ENCODE measurements around the gene HIP1.
"Not testable (repeated sequence)": the region's sequence is repeated elsewhere in the genome, so short reads cannot be mapped to it uniquely, and the experiment has no call there.

Gene HIP1

DNA sequence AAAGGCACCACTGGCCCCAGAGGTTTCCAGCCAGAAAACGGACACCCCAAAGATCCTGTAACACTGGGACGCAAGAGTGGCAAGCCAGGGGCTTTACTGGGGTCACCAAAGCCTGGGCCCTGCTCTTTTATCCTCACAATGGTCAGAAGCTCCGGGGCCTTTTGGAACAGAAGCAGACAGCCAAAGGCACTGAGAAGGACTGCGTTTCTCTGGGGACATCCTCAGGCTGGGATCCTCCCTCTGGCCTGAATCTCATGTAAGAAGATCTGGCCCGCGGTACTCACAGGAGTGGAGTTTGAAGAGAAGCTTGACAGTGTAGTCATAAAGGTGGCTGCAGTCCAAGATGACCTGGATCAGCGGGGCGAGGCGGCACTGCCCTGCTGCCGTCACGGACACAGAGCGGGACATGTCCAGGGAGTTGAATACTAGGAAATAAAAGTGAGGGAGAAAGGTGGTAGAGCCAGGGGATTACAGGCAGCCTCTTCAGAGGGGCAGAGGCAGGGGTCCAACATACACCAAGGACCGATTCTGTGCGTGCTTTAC is 165.2 kb downstream of the HIP1 start:
- Histone ChIP-seq H3K27me3 (replicated peaks; ENCODE audit: control insufficient read depth, insufficient read depth, low read length) (no peaks in the 10 kb centered on the region), H3K9ac (ENCODE audit: low read length) (no peak overlapping the region), H3K4me3 (ENCODE audit: low read length) (no peak overlapping the region), H3K4me1 (ENCODE audit: control insufficient read depth, insufficient read depth, low read length) (peaks cover 4% of the 10 kb centered on the region), H3K9me3 (ENCODE audit: control insufficient read depth, low read length) (no peaks in the 10 kb centered on the region), H3K36me3 (ENCODE audit: control insufficient read depth, insufficient read depth, low read length, severe bottlenecking) (peaks cover 4% of the 10 kb centered on the region)
- DNase-seq (ENCODE audit: low read depth), result no peak

DNA sequence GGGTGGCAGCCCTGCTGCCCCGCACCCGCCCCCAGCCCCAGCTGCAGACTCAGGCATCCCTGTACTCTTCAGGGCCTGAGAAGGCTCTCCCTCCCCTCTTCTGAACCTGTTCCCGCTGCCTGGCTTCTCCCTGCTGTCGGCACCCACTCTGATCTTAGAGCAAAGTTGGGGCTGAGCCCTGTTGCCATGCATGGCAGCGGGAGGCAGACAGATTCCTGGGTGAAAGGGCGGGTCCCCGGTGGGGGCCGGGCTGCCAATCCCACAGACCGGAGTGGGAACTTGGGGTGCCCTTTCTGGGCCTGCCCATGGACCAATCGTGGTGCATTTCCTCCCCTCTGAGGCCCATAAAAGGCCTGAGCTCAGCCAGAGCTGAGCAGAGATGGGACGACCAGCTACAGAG is 165.9 kb downstream of the HIP1 start:
- Histone ChIP-seq H3K4me1 (ENCODE audit: control insufficient read depth, insufficient read depth, low read length) (peaks cover 4% of the 10 kb centered on the region), H3K9me3 (ENCODE audit: control insufficient read depth, low read length) (no peaks in the 10 kb centered on the region), H3K27me3 (replicated peaks; ENCODE audit: control insufficient read depth, insufficient read depth, low read length) (no peaks in the 10 kb centered on the region), H3K9ac (ENCODE audit: low read length) (no peak overlapping the region), H3K36me3 (ENCODE audit: control insufficient read depth, insufficient read depth, low read length, severe bottlenecking) (peaks cover 6% of the 10 kb centered on the region), H3K4me3 (ENCODE audit: low read length) (no peak overlapping the region)
- no peak for DNase-seq (ENCODE audit: low read depth)

DNA sequence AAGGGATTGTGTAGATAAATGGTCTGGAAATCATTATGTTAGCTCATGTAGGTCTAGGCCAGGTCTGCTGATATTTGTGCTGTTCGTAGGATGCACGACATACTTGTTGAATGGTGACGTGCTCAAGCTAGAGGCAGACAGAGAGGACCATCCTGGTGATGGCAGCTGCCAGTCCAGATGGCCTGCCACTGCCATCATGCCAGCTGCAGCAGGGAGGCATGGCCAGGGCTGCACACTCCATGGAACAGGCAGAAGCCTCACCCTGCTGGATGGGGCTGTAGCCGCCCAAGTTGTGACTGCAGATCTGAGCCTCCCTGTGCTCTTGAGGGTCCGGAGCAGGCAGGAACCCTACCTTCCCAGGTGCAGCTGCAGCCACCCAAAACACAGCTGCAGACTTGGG is 166.3 kb downstream of the HIP1 start:
- no peak overlapping the region for H3K4me3 ChIP-seq (ENCODE audit: low read length)
- H3K9ac ChIP-seq (ENCODE audit: low read length), result no peak overlapping the region
- no peaks in the 10 kb centered on the region for H3K9me3 ChIP-seq (ENCODE audit: control insufficient read depth, low read length)
- H3K36me3 ChIP-seq (ENCODE audit: control insufficient read depth, insufficient read depth, low read length, severe bottlenecking), result peaks cover 6% of the 10 kb centered on the region
- peaks cover 4% of the 10 kb centered on the region for H3K4me1 ChIP-seq (ENCODE audit: control insufficient read depth, insufficient read depth, low read length)
- no peaks in the 10 kb centered on the region for H3K27me3 ChIP-seq (replicated peaks; ENCODE audit: control insufficient read depth, insufficient read depth, low read length)
- DNase-seq (ENCODE audit: low read depth), result no peak

DNA sequence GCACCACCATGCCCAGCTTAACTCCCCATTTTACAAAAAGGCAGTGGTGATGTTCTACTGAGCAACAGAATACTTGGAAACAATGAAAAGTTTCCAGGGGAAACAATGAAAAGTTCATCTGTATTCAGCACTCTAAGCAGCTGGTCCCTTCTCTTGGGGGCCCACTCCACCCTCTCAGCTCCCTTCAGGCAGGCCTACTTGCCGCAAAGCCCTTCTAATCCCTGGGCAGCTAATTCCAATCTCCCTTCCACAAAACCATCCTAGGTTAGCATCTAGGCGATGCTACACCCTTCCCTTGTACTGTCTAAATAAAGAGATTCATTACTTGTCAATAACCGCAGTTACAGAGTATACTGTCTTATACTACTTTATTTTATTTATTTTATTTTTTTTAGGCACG is 167.5 kb downstream of the HIP1 start:
- H3K36me3 ChIP-seq (ENCODE audit: control insufficient read depth, insufficient read depth, low read length, severe bottlenecking), result peaks cover 6% of the 10 kb centered on the region
- no peak for DNase-seq (ENCODE audit: low read depth)

DNA sequence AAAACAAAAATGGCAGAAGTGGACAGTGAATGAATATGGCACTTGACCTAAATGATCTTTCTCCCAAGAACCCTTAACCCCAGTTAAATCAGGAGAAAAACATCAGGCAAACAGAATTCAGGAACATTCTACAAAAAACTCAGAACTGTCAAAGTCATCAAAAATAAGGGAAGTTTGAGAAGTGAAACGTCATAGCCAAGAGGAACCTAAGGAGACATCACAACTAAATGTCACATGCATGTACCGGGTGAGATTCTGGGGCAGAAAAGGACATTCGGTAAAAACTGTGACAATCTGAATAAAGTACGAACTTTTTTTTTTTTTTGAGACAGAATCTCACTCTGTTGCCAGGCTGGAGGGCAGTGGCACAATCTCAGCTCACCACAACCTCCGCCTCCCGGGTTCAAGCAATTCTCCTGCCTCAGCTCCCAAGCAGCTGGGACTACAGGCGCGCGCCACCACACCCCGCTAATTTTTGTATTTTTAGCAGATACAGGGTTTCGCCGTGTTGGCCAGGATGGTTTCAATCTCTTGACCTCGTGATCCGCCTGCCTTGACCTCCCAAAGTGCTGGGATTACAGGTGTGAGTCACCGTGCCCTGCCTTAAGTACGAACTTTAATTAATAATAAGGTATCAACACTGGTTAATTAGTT is 169.0 kb downstream of the HIP1 start:
- not testable (repeated sequence) for DNase-seq (ENCODE audit: low read depth); H3K9me3 ChIP-seq (ENCODE audit: control insufficient read depth, low read length); H3K4me3 ChIP-seq (ENCODE audit: low read length); H3K9ac ChIP-seq (ENCODE audit: low read length); H3K36me3 ChIP-seq (ENCODE audit: control insufficient read depth, insufficient read depth, low read length, severe bottlenecking); H3K27me3 ChIP-seq (replicated peaks; ENCODE audit: control insufficient read depth, insufficient read depth, low read length)
- peaks cover 11% of the 10 kb centered on the region for H3K4me1 ChIP-seq (ENCODE audit: control insufficient read depth, insufficient read depth, low read length)

More for the DNA sequence above, 167.5 kb downstream of the HIP1 start:
- no peaks in the 10 kb centered on the region for H3K27me3 ChIP-seq (replicated peaks; ENCODE audit: control insufficient read depth, insufficient read depth, low read length)
- H3K9me3 ChIP-seq (ENCODE audit: control insufficient read depth, low read length), result no peaks in the 10 kb centered on the region
- no peak overlapping the region for H3K9ac ChIP-seq (ENCODE audit: low read length)
- peaks cover 4% of the 10 kb centered on the region for H3K4me1 ChIP-seq (ENCODE audit: control insufficient read depth, insufficient read depth, low read length)
- H3K4me3 ChIP-seq (ENCODE audit: low read length), result no peak overlapping the region

DNA sequence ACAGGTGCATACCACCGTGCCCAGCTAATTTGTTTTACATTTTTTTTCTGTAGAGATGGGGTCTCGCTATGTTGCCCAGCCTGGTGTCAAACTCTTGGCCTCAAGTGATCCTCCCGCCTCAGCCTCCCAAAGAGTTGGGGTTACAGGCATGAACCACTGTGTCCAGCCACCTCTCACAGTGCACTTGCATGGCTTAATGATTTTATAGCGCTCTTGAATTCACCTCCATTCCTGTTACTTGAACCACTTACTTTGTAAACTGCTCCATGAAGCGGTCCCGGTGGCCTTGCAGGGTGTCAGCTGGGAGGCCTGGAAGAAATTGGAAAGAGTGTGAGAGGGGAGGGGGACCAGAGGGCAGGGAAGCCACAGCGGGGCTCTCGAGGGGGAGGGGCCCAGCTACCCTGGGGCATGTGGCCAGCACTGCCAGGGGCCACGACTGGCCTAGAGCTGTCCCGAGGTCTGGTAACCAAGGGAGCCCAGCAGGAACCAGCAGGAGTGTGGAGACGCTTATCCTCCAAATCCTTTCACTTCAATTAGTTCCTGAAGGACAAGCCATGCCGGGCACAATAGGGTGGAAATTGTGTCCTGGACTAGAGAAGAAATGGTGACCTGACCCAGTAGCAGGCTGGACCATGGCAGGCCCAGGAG is 170.7 kb downstream of the HIP1 start:
- Histone ChIP-seq H3K4me3 (ENCODE audit: low read length) (no peak overlapping the region), H3K9me3 (ENCODE audit: control insufficient read depth, low read length) (no peaks in the 10 kb centered on the region), H3K27me3 (replicated peaks; ENCODE audit: control insufficient read depth, insufficient read depth, low read length) (no peaks in the 10 kb centered on the region), H3K36me3 (ENCODE audit: control insufficient read depth, insufficient read depth, low read length, severe bottlenecking) (peaks cover 2% of the 10 kb centered on the region), H3K4me1 (ENCODE audit: control insufficient read depth, insufficient read depth, low read length) (peaks cover 11% of the 10 kb centered on the region), H3K9ac (ENCODE audit: low read length) (no peak overlapping the region)
- DNase-seq (ENCODE audit: low read depth), result no peak

DNA sequence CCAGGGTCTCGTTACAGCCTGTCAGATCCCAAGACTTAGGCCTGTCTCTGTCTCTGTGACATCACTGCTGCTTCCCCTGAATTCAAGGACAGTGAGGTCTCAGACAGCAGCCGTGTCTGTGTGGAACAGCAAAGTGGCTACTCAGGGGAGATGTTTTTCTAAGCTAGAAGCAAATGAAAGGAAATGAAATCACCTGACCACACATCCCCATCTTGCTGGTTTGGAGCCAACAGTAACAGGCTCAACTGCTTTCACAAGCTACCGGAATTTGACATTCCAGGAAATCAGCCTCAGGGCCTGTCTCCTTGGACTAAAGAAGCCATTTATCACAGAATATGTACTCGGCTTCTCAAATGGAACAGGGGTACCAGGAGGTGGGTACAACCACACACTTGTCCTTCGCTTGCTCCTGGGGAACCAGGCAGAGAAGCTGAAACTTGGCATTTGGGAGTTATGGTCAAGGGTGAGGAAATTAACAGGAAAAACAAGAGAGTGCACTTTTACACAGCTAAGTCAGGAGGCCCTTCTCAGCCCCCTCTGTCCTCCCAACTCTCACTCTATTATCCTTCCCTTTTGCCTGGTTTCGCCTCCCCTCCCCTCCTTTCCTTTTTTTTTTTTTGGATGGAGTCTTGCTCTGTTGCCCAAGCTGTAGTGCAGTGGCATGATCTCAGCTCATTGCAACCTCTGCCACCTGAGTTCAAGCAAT is 173.5 kb downstream of the HIP1 start:
- Histone ChIP-seq H3K4me3 (ENCODE audit: low read length) (no peak overlapping the region), H3K9me3 (ENCODE audit: control insufficient read depth, low read length) (no peaks in the 10 kb centered on the region), H3K4me1 (ENCODE audit: control insufficient read depth, insufficient read depth, low read length) (peaks cover 11% of the 10 kb centered on the region), H3K36me3 (ENCODE audit: control insufficient read depth, insufficient read depth, low read length, severe bottlenecking) (peaks cover 7% of the 10 kb centered on the region), H3K9ac (ENCODE audit: low read length) (no peak overlapping the region), H3K27me3 (replicated peaks; ENCODE audit: control insufficient read depth, insufficient read depth, low read length) (no peaks in the 10 kb centered on the region)
- peak; percentile 83 for DNase-seq (ENCODE audit: low read depth)

DNA sequence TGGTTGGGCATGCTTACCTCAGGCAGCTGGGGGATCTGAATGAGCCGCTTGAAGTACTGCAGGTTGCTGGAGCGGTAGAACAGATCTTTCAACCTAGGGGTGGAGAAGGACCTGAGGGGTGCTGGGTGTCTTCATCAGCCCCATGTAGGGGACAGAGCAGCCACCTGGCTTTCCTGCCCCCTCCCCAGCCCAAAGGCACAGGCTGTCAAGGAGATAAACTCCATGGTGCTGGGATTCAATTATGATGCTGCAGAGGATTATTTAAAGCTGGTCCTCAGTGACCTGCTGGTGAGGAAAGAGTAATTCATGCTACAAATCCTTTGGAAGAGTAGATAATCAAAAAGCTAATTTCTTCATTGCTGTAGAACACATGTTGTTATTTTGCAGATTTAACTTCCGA is 175.6 kb downstream of the HIP1 start:
- H3K27me3 ChIP-seq (replicated peaks; ENCODE audit: control insufficient read depth, insufficient read depth, low read length), result no peaks in the 10 kb centered on the region
- peaks cover 11% of the 10 kb centered on the region for H3K4me1 ChIP-seq (ENCODE audit: control insufficient read depth, insufficient read depth, low read length)
- DNase-seq (ENCODE audit: low read depth), result no peak
- H3K9ac ChIP-seq (ENCODE audit: low read length), result no peak overlapping the region
- H3K9me3 ChIP-seq (ENCODE audit: control insufficient read depth, low read length), result no peaks in the 10 kb centered on the region
- peaks cover 7% of the 10 kb centered on the region for H3K36me3 ChIP-seq (ENCODE audit: control insufficient read depth, insufficient read depth, low read length, severe bottlenecking)
- H3K4me3 ChIP-seq (ENCODE audit: low read length), result no peak overlapping the region

DNA sequence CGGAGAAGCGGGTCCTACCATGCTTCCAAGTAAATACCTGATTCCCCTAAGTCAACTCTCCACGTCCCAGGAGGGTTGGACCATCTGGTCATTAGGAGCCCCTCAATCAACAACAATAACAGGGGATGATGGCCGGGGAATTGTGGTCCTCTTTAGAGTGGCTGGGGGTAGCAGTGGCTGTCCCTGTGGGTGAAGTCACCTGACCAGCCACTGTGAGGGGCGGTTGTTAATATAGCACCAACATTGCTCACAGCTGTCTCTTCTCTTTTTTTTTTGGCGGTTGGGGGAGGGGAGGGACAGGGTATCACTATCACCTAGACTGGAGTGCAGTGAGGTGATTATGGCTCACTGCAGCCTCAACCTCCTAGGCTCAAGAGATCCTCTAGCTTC is 178.8 kb downstream of the HIP1 start:
- no peak overlapping the region for H3K4me3 ChIP-seq (ENCODE audit: low read length)
- no peak for DNase-seq (ENCODE audit: low read depth)
- no peaks in the 10 kb centered on the region for H3K27me3 ChIP-seq (replicated peaks; ENCODE audit: control insufficient read depth, insufficient read depth, low read length)
- H3K9me3 ChIP-seq (ENCODE audit: control insufficient read depth, low read length), result no peaks in the 10 kb centered on the region
- H3K36me3 ChIP-seq (ENCODE audit: control insufficient read depth, insufficient read depth, low read length, severe bottlenecking), result peaks cover 19% of the 10 kb centered on the region
- no peak overlapping the region for H3K9ac ChIP-seq (ENCODE audit: low read length)
- peaks cover 2% of the 10 kb centered on the region for H3K4me1 ChIP-seq (ENCODE audit: control insufficient read depth, insufficient read depth, low read length)

DNA sequence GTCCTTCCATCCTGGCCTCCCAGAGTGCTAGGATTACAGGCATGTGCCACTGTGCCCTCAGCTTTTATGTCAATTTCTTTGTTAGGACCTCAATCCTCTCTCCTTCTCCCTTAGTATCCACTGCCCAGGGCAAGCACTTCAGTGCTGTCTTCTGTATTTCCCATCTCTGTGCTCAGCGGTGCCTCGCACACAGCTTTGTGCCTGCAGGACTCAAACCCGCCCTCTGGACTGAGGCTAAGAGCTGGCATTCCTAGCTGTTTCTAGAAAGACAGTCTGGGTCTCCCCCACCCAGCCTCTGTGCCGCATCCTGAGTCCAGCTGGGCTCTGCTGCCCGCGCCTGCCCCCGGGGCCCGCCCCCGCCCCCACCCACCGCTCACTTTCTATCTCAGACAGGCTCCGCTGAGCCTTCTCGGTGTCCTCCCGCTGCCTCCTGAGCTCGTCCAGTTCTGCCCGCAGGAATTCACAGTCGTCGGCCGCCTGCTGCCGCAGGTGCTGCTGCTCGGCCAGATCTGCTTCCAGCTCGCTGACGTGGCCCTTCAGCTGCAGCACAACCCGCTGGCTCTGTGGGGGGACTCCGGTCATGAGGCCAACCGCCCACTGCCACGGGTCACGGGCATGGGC is 179.3 kb downstream of the HIP1 start:
- H3K4me3 ChIP-seq (ENCODE audit: low read length), result no peak overlapping the region
- H3K9me3 ChIP-seq (ENCODE audit: control insufficient read depth, low read length), result no peaks in the 10 kb centered on the region
- DNase-seq (ENCODE audit: low read depth), result no peak
- H3K27me3 ChIP-seq (replicated peaks; ENCODE audit: control insufficient read depth, insufficient read depth, low read length), result no peaks in the 10 kb centered on the region
- H3K4me1 ChIP-seq (ENCODE audit: control insufficient read depth, insufficient read depth, low read length), result no peaks in the 10 kb centered on the region
- no peak overlapping the region for H3K9ac ChIP-seq (ENCODE audit: low read length)
- peaks cover 20% of the 10 kb centered on the region for H3K36me3 ChIP-seq (ENCODE audit: control insufficient read depth, insufficient read depth, low read length, severe bottlenecking)

DNA sequence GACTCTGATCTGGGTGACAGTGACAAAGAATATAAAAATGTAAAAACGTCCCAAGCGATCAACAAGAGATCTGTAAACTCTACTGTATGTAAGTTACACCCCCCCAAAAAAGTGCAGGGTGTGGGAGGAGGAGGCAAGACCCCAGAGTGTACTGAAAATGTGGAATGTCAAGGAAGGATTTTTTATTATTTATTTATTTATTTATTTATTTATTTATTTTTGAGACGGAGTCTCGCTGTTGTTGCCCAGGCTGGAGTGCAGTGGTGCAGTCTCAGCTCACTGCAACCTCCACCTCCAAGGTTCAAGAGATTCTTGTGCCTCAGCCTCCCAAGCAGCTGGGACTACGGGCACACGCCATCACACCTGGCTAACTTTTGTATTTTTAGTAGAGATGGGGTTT is 181.9 kb downstream of the HIP1 start:
- not testable (repeated sequence) for H3K4me3 ChIP-seq (ENCODE audit: low read length); H3K9ac ChIP-seq (ENCODE audit: low read length); H3K9me3 ChIP-seq (ENCODE audit: control insufficient read depth, low read length); H3K4me1 ChIP-seq (ENCODE audit: control insufficient read depth, insufficient read depth, low read length); H3K27me3 ChIP-seq (replicated peaks; ENCODE audit: control insufficient read depth, insufficient read depth, low read length); DNase-seq (ENCODE audit: low read depth)
- H3K36me3 ChIP-seq (ENCODE audit: control insufficient read depth, insufficient read depth, low read length, severe bottlenecking), result peaks cover 27% of the 10 kb centered on the region
